Breast epithelium (tissue), 4 donors: ENCODE measurements around the gene ITGAE. TPM values are rescaled to one million over a fixed set of nuclear protein-coding genes. Genes with fewer than 3 reads are reported as not detected.
"Not testable (repeated sequence)": the region's sequence is repeated elsewhere in the genome, so short reads cannot be mapped to it uniquely, and the experiment has no call there.

ENCODE experiments used
- DNase-seq, 2 donors: peaks; one replicate each; pipeline ENCODE4 v3.0.0-alpha.2; 2019; ENCODE audit warnings: low spot score in 2 of 2
- H3K27ac ChIP-seq, 2 donors: fragments of 200-600 bp; sonication (generic) in 1 of 2; one replicate each; pipeline ENCODE4 v1.5.1; 2016 to 2019; ENCODE audit warnings: mild to moderate bottlenecking in 1 of 2
- H3K27me3 ChIP-seq, 2 donors: fragments of 200-600 bp; sonication (generic) in 1 of 2; one replicate each; pipeline versions ENCODE4 v1.5.1 to v1.6.0; 2017 to 2019; ENCODE audit warnings: control low read depth in 1 of 2, mild to moderate bottlenecking in 1 of 2
- H3K36me3 ChIP-seq: fragments of 200-600 bp; one replicate; pipeline ENCODE4 v1.5.1; 2019
- H3K4me1 ChIP-seq, 2 donors: fragments of 200-600 bp; sonication (generic); one replicate each; pipeline ENCODE4 v1.5.1; 2016 to 2019; ENCODE audit warnings: control low read depth in 1 of 2
- H3K4me3 ChIP-seq, 3 donors: fragments of 200-600 bp; sonication (generic); 1 replicate in 2 of 3; 2 replicates in 1 of 3; pipeline ENCODE4 v1.5.1; 2016 to 2019; ENCODE audit warnings: mild to moderate bottlenecking in 3 of 3, moderate library complexity in 2 of 3
- H3K9me3 ChIP-seq, 2 donors: fragments of 200-600 bp; sonication (generic) in 1 of 2; one replicate each; pipeline ENCODE4 v1.5.1; 2016 to 2019; ENCODE audit warnings: control low read depth in 1 of 2
- POLR2A ChIP-seq: fragments of 450-650 bp; IDR thresholded peaks from one replicate; pipeline ENCODE4 v1.6.1; 2016; ENCODE audit warnings: antibody characterized with exemption, mild to moderate bottlenecking, moderate library complexity
- POLR2AphosphoS5 ChIP-seq, 3 donors: sonication (generic); formaldehyde crosslinking; IDR thresholded peaks; one replicate each; pipeline ENCODE4 v1.6.1; 2017; ENCODE audit warnings: antibody characterized with exemption in 3 of 3
- intact Hi-C: fragments of 100-400 bp; cut with DNase I; formaldehyde crosslinking; loops from one replicate; pipeline ENCODE4 v1.15.1; 2023; ENCODE audit warnings: low total_unique reads
- total RNA-seq, 3 donors: library from RNA; depleted of rRNA; stranded (reverse); fragments of >200 nt; gene quantifications; one replicate each; pipeline ENCODE4 v1.1.0, GENCODE V29; 2016
- TF ChIP-seq, protein P1 (sequence below), 3 donors: fragments of 450-650 bp; IDR thresholded peaks; one replicate each; pipeline ENCODE4 v1.5.1; 2016 to 2017; ENCODE audit warnings: antibody characterized with exemption in 3 of 3, mild to moderate bottlenecking in 3 of 3, moderate library complexity in 3 of 3

The ITGAE gene
- total RNA-seq, 3 donors from 2014 or later = 26.5 to 31.2 (median 27.1) TPM

DNA sequence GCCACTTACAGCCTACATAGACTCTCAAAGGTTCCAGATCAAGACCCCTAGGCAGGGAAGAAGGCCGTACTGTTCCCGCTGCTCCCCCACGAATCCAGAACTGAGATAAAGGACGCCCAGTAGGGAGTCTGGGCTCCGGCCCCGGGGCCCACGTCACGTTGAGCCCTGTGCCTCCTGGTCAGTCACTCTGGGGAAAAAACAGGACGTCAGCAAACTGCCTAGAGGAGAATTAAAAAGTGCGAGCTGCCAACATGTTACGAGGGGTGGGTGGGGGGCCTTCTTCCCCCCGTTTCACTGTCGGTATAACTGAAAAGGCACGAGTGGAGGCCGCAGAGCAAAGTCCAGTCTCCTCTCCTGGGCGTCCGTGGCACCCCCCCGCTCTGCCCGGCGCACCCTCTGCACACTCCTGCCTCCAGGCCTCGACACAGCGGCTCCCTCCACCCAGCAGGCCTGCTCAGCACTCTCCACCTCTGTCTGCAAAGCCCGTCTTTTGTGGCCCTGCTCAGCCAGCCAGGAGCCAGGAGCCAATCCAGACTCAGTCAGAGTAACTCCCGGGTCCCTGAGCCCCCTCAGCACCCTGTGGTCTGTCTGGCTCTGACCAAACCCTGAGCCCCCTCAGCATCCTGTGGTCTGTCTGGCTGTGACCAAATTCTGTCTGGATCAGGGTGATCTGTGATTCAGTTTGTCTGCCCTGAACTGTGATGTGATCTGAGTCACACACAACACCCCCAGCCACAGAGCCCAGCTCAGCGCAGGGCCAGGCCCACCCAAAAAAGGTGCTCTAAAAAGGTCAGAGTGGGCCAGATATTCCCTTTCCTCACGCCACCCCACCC, 6.2 kb downstream of the ITGAE start:
- Histone ChIP-seq H3K9me3 (no peaks in the 10 kb centered on the region), H3K4me3 (no peak overlapping the region), H3K36me3 (no peaks in the 10 kb centered on the region), H3K4me1 (no peaks in the 10 kb centered on the region), H3K27ac (no peak overlapping the region), H3K27me3 (no peaks in the 10 kb centered on the region)
- TF ChIP-seq POLR2A = no peak
- TF ChIP-seq, protein P1, sequence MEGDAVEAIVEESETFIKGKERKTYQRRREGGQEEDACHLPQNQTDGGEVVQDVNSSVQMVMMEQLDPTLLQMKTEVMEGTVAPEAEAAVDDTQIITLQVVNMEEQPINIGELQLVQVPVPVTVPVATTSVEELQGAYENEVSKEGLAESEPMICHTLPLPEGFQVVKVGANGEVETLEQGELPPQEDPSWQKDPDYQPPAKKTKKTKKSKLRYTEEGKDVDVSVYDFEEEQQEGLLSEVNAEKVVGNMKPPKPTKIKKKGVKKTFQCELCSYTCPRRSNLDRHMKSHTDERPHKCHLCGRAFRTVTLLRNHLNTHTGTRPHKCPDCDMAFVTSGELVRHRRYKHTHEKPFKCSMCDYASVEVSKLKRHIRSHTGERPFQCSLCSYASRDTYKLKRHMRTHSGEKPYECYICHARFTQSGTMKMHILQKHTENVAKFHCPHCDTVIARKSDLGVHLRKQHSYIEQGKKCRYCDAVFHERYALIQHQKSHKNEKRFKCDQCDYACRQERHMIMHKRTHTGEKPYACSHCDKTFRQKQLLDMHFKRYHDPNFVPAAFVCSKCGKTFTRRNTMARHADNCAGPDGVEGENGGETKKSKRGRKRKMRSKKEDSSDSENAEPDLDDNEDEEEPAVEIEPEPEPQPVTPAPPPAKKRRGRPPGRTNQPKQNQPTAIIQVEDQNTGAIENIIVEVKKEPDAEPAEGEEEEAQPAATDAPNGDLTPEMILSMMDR (IDR thresholded peaks at IDR 0.05) = no peak
- TF ChIP-seq POLR2AphosphoS5 (IDR thresholded peaks at IDR 0.05) = no peak
- intact Hi-C loops = no loop called here
- DNase-seq = no peak

DNA sequence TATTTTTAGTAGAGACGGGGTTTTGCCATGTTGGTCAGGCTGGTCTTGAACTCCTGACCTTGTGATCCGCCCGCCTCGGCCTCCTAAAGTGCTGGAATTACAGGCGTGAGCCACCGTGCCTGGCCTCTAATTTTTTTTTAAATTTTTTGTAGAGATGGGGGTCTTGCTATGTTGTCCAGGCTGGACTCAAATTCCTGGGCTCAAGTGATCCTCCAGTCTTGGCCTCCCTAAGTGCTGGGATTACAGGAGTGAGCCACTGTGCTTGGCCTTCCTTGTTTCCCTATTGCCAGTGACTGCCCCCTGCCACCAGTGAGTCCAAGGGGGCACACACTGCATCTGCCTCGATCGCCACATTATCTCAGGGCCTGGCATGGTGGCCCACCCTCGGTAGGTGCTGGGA, 6.8 kb downstream of the ITGAE start:
- DNase-seq, H3K4me3 ChIP-seq, H3K27ac ChIP-seq, H3K9me3 ChIP-seq, H3K4me1 ChIP-seq, H3K36me3 ChIP-seq, H3K27me3 ChIP-seq, intact Hi-C loops: not testable (repeated sequence)

DNA sequence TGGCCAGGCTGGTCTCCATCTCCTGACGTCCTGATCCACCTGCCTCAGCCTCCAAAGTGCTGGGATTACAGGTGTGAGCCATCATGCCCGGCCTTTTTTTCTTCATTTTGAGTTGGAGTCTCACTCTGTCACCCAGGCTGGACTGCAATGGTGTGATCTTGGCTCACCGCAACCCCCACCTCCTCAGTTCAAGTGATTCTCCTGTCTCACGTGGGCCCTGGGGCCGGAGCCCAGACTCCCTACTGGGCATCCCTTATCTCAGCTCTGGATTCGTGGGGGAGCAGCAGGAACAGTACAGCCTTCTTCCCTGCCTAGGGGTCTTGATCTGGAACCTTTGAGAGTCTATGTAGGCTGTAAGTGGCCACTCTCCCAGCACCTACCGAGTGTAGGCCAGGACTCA, 7.7 kb downstream of the ITGAE start:
- intact Hi-C loops, H3K36me3 ChIP-seq, H3K27ac ChIP-seq, H3K27me3 ChIP-seq, H3K9me3 ChIP-seq, DNase-seq, H3K4me1 ChIP-seq, H3K4me3 ChIP-seq: not testable (repeated sequence)

DNA sequence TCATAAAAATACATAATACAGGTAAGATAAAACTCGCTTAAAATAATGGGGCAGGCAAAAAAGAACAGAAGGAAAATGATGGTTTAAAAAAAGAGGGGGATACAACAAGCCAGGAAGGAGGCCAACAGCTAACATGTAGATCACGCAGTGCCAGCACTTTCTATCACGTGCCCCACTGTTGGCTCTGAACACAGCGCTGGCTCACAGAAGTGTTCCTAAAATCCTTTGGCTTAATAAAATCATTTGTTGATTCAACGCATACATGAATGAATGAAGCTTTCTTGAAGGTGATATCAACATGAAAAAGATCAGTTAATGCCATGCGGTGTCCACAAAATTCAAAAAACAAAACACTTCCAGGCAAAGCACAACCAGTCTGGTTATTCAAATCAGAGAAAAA, 8.5 kb downstream of the ITGAE start:
- intact Hi-C loops = no loop called here
- Histone ChIP-seq H3K27ac (no peak overlapping the region), H3K4me3 (no peak overlapping the region), H3K27me3 (no peaks in the 10 kb centered on the region), H3K36me3 (no peaks in the 10 kb centered on the region), H3K9me3 (no peaks in the 10 kb centered on the region), H3K4me1 (no peaks in the 10 kb centered on the region)
- TF ChIP-seq POLR2A (no peak), POLR2AphosphoS5 (IDR thresholded peaks at IDR 0.05) (no peak)
- TF ChIP-seq, protein P1 (IDR thresholded peaks at IDR 0.05) = no peak
- no peak for DNase-seq

DNA sequence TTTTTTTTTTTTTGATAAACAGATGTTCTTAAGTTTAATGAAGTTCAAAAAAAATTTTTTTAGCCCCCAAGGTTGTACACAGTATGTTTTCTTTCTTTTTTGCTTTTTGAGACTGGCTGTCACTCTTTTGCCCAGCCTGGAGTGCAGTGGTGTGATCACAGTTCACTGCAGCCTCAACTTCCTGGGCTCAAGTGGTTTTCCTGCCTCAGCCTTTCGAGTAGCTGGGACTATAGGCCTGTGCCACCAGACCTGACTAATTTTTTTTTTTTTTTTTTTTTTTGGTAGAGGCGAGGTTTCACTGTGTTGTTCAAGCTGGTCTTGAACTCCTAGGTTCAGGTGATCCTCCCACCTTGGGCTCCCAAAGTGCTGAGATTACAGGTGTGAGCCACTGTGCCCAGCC, 12.8 kb downstream of the ITGAE start:
- DNase-seq = no peak
- H3K4me1 ChIP-seq = no peaks in the 10 kb centered on the region
- TF ChIP-seq POLR2AphosphoS5 (IDR thresholded peaks at IDR 0.05) = no peak
- TF ChIP-seq, protein P1 (IDR thresholded peaks at IDR 0.05) = no peak
- TF ChIP-seq POLR2A = no peak
- intact Hi-C loops = no loop called here
- no peaks in the 10 kb centered on the region for H3K27me3 ChIP-seq
- H3K4me3 ChIP-seq = no peak overlapping the region
- no peaks in the 10 kb centered on the region for H3K36me3 ChIP-seq
- no peak overlapping the region for H3K27ac ChIP-seq
- no peaks in the 10 kb centered on the region for H3K9me3 ChIP-seq

DNA sequence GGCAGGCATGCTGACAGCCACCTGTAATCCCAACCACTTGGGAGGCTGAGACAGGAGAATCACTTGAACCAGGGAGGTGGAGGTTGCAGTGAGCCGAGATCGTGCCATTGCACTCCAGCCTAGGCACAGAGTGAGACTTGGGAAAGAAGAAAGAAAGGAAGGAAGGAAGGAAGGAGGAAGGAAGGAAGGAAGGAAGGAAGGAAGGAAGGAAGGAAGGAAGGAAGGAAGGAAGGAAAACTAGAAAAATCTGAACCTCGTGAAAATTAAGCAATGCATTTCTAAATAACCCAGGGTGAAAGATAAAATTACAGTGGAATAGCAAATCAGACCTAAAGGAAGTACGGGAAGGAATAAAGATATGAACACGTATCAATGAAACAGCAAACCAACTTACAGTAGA, 15.7 kb downstream of the ITGAE start:
- intact Hi-C loops, DNase-seq, H3K4me1 ChIP-seq, H3K27me3 ChIP-seq, H3K36me3 ChIP-seq, H3K4me3 ChIP-seq, H3K9me3 ChIP-seq, H3K27ac ChIP-seq: not testable (repeated sequence)

DNA sequence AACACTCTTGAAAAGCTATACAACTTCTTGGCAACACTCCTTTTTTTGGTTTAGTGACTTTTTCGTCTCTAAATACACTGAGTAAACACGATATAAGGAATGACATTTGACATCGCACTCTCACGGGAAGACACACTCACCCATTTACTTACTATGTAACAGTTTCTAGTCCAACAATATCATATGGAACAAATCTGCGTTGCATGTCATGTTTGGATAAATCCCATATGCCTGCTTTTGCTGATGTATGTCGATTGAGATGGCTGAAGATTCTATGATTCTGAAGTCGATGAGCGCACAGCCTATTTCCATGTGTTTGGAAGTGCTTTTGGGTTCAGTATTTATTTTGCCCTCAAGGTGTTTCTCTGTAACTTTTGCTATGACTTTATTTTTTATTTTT, 18.2 kb downstream of the ITGAE start:
- TF ChIP-seq POLR2A = no peak
- TF ChIP-seq, protein P1 (IDR thresholded peaks at IDR 0.05) = no peak
- TF ChIP-seq POLR2AphosphoS5 (IDR thresholded peaks at IDR 0.05) = no peak
- intact Hi-C loops = no loop called here

More for the DNA sequence above, 18.2 kb downstream of the ITGAE start:
- Histone ChIP-seq H3K4me1 (no peaks in the 10 kb centered on the region), H3K36me3 (no peaks in the 10 kb centered on the region), H3K4me3 (no peak overlapping the region), H3K9me3 (no peaks in the 10 kb centered on the region), H3K27me3 (no peaks in the 10 kb centered on the region), H3K27ac (no peak overlapping the region)
- no peak for DNase-seq
